Pancreas (tissue), 10 donors: Measurements from ENCODE around the gene BICRAL. TPM values are rescaled to one million over a fixed set of nuclear protein-coding genes. Genes with fewer than 3 reads are reported as not detected.

ENCODE experiments used
- ATAC-seq, 4 donors: fragments of 200-7000 bp; cut with Tn5 transposase; one replicate each; pipeline versions ENCODE4 v1.8.0 to v1.9.1; 2020; ENCODE audit warnings: mild to moderate bottlenecking in 4 of 4, moderate library complexity in 4 of 4
- DNase-seq, 6 donors: peaks; one replicate each; pipeline ENCODE4 v3.0.0-alpha.2; 2020
- FAIRE-seq: peaks from 2 replicates; lab custom pipeline; 2012; peaks lifted over from hg19 to GRCh38; lab: Jason Lieb, UNC
- H3K27ac ChIP-seq, 4 donors: fragments of 200-600 bp; sonication (generic); 1 replicate in 3 of 4; 2 replicates in 1 of 4; pipeline versions ENCODE4 v1.5.0 to v1.8.0; 2020
- H3K27me3 ChIP-seq, 4 donors: fragments of 200-600 bp; one replicate each; pipeline ENCODE4 v1.8.0; 2021
- H3K36me3 ChIP-seq, 3 donors: fragments of 200-600 bp; sonication (generic) in 1 of 3; one replicate each; pipeline versions ENCODE4 v1.5.0 to v1.8.0; 2020 to 2021
- H3K4me1 ChIP-seq, 3 donors: fragments of 200-600 bp; one replicate each; pipeline ENCODE4 v1.8.0; 2021
- H3K4me3 ChIP-seq, 4 donors: fragments of 200-600 bp; sonication (generic) in 2 of 4; one replicate each; pipeline versions ENCODE4 v1.5.0 to v1.8.0; 2020 to 2021
- H3K9me3 ChIP-seq, 4 donors: fragments of 200-600 bp; one replicate each; pipeline ENCODE4 v1.8.0; 2021
- WGBS, 2 donors: extraction: QIAGEN DNeasy Blood & Tissue Kit; methylation state at CpG; one replicate each; pipeline ENCODE4 v1.1.7; 2013; 5-methylcytosine and 5-hydroxymethylcytosine counted together
- intact Hi-C, 3 donors: fragments of 100-400 bp; cut with DNase I; formaldehyde crosslinking; loops; one replicate each; pipeline versions ENCODE4 v1.11.1 to v1.14.2; 2022
- polyA plus RNA-seq, 2 donors: library from polyadenylated mRNA; stranded (reverse); fragments of 200-250 nt; gene quantifications; one replicate each; pipeline ENCODE4 v1.2.3, GENCODE V29; 2013
- total RNA-seq, 6 donors: library from RNA; stranded (reverse); fragmentation: NEBNext Ultra II Directional in 4 of 6; extraction: Animal tissue kit (Norgen Biotek cat#: 25700) in 4 of 6; gene quantifications; one replicate each; pipeline versions ENCODE4 v1.2.1 to v1.2.4, GENCODE V29; 2021 to 2023
- TF ChIP-seq, protein P1 (sequence below), 4 donors: fragments of 200-600 bp; sonication (generic) in 3 of 4; IDR thresholded peaks; one replicate each; pipeline versions ENCODE4 v1.5.0 to v1.8.0; 2021; ENCODE audit warnings: antibody characterized with exemption in 4 of 4
- donor health status: healthy with polysubstance abuse.
- donor health status: DM: no; HTN: no; CAD: no; lungs with moderate emphysema.
- donor health status: DM: no; HTN: no; CAD: no.
- donor health status: control.
- donor health status: control.
- donor health status: Bipolar disorder and iron deficiency.
- donor health status: DM: yes; HTN: yes; CAD: no.
- donor health status: DM: no; HTN: no; CAD: no.
- donor health status: DM: no; HTN: no; CAD: no.
- donor health status: DM: yes; HTN: yes; CAD: no.

Gene BICRAL
- total and polyA plus RNA-seq, 8 donors, result 2.9 to 10.5 (median 7.1) TPM

- Histone ChIP-seq H3K36me3 (peaks cover 6 to 21% (median 14%) of the 10 kb centered on the region in 3 donors), H3K4me1 (peaks cover 0 to 6% (median 0%) of the 10 kb centered on the region in 3 donors), H3K4me3 (no peak overlapping the region), H3K9me3 (no peaks in the 10 kb centered on the region), H3K27me3 (no peaks in the 10 kb centered on the region), H3K27ac (no peak overlapping the region)
- 80 to 87% methylated on average over 10 of the region's 10 CpGs for WGBS, 2 donors
- no peak for FAIRE-seq
- no peak for ATAC-seq
- no peak for DNase-seq
- intact Hi-C loops, result no loop called here
- TF ChIP-seq, protein P1, sequence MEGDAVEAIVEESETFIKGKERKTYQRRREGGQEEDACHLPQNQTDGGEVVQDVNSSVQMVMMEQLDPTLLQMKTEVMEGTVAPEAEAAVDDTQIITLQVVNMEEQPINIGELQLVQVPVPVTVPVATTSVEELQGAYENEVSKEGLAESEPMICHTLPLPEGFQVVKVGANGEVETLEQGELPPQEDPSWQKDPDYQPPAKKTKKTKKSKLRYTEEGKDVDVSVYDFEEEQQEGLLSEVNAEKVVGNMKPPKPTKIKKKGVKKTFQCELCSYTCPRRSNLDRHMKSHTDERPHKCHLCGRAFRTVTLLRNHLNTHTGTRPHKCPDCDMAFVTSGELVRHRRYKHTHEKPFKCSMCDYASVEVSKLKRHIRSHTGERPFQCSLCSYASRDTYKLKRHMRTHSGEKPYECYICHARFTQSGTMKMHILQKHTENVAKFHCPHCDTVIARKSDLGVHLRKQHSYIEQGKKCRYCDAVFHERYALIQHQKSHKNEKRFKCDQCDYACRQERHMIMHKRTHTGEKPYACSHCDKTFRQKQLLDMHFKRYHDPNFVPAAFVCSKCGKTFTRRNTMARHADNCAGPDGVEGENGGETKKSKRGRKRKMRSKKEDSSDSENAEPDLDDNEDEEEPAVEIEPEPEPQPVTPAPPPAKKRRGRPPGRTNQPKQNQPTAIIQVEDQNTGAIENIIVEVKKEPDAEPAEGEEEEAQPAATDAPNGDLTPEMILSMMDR (IDR thresholded peaks at IDR 0.05), result no peak
Observed at GRCh38 chr6:42820512-42821340, 38.9 kb downstream of the BICRAL start.

GRCh38 chr6:42821341-42821668 is 39.5 kb downstream of the BICRAL start:
- WGBS, 2 donors, result 89 to 92% methylated on average over 3 of the region's 3 CpGs
- TF ChIP-seq, protein P1 (IDR thresholded peaks at IDR 0.05), result no peak
- H3K4me1 ChIP-seq, result peaks cover 0 to 6% (median 0%) of the 10 kb centered on the region in 3 donors
- peaks cover 6 to 21% (median 14%) of the 10 kb centered on the region in 3 donors for H3K36me3 ChIP-seq
- H3K27ac ChIP-seq, result no peak overlapping the region
- H3K27me3 ChIP-seq, result no peaks in the 10 kb centered on the region
- no peaks in the 10 kb centered on the region for H3K9me3 ChIP-seq
- no peak for FAIRE-seq
- H3K4me3 ChIP-seq, result no peak overlapping the region
- no peak for DNase-seq
- no peak for ATAC-seq
- intact Hi-C loops, result no loop called here

GRCh38 chr6:42821846-42822245 is 40.0 kb downstream of the BICRAL start:
- no peak overlapping the region for H3K4me3 ChIP-seq
- ATAC-seq (no peak), DNase-seq (no peak), FAIRE-seq (no peak)
- TF ChIP-seq, protein P1 (IDR thresholded peaks at IDR 0.05), result no peak
- H3K36me3 ChIP-seq, result peaks cover 6 to 21% (median 14%) of the 10 kb centered on the region in 3 donors
- peaks cover 0 to 6% (median 0%) of the 10 kb centered on the region in 3 donors for H3K4me1 ChIP-seq
- 81 to 91% methylated on average over 2 of the region's 2 CpGs for WGBS, 2 donors
- no peaks in the 10 kb centered on the region for H3K9me3 ChIP-seq
- H3K27ac ChIP-seq, result no peak overlapping the region
- intact Hi-C loops, result no loop called here
- no peaks in the 10 kb centered on the region for H3K27me3 ChIP-seq

DNA sequence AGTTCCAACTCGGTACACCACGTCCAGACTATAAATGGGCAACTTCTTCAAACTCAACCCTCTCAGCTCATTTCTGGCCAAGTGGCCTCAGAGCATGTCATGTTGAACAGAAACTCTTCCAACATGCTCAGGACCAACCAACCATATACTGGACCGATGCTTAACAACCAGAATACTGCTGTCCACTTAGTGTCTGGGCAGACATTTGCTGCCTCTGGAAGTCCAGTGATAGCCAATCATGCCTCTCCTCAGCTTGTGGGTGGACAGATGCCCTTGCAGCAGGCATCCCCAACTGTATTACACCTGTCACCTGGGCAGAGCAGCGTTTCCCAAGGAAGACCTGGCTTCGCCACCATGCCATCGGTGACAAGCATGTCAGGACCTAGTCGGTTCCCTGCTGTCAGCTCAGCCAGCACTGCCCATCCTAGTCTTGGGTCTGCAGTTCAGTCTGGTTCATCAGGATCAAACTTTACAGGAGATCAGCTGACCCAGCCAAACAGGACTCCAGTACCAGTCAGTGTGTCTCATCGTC is 47.8 kb downstream of the BICRAL start:
- FAIRE-seq, result no peak
- H3K36me3 ChIP-seq, result peaks cover 0 to 25% (median 14%) of the 10 kb centered on the region in 3 donors
- WGBS, 2 donors, result 94 to 97% methylated on average over 8 of the region's 8 CpGs
- no peak overlapping the region for H3K27ac ChIP-seq
- H3K27me3 ChIP-seq, result no peaks in the 10 kb centered on the region
- no peak overlapping the region for H3K4me3 ChIP-seq
- H3K9me3 ChIP-seq, result no peaks in the 10 kb centered on the region
- TF ChIP-seq, protein P1 (IDR thresholded peaks at IDR 0.05), result no peak
- no peak for ATAC-seq
- H3K4me1 ChIP-seq, result no peaks in the 10 kb centered on the region
- intact Hi-C loops, result no loop called here
- DNase-seq, result no peak

GRCh38 chr6:42831237-42831636 is 49.4 kb downstream of the BICRAL start:
- no peak for FAIRE-seq
- no peaks in the 10 kb centered on the region for H3K4me1 ChIP-seq
- intact Hi-C loops, result no loop called here
- peaks cover 0 to 33% (median 14%) of the 10 kb centered on the region in 3 donors for H3K36me3 ChIP-seq
- WGBS, 2 donors, result 90 to 93% methylated on average over 3 of the region's 3 CpGs
- no peaks in the 10 kb centered on the region for H3K27me3 ChIP-seq
- H3K4me3 ChIP-seq, result no peak overlapping the region
- DNase-seq, result no peak
- H3K27ac ChIP-seq, result no peak overlapping the region
- ATAC-seq, result no peak
- TF ChIP-seq, protein P1 (IDR thresholded peaks at IDR 0.05), result no peak
- H3K9me3 ChIP-seq, result no peaks in the 10 kb centered on the region
